Peyer's patch (tissue), 4 donors: ENCODE data around the gene CACNA1I. TPM values are rescaled to one million over a fixed set of nuclear protein-coding genes. Genes with fewer than 3 reads are reported as not detected.

ENCODE experiments used
- DNase-seq, 3 donors: peaks; one replicate each; pipeline ENCODE4 v3.0.0-alpha.2; 2017 to 2019
- H3K27ac ChIP-seq, 4 donors: fragments of 200-600 bp; sonication (generic); one replicate each; pipeline ENCODE4 v1.5.1; 2016 to 2019
- H3K27me3 ChIP-seq, 2 donors: fragments of 200-600 bp; sonication (generic); one replicate each; pipeline ENCODE4 v1.5.1; 2019
- H3K36me3 ChIP-seq, 3 donors: fragments of 200-600 bp; sonication (generic); one replicate each; pipeline ENCODE4 v1.5.1; 2016 to 2019
- H3K4me1 ChIP-seq, 4 donors: fragments of 200-600 bp; sonication (generic); one replicate each; pipeline ENCODE4 v1.5.1; 2016 to 2019
- H3K4me3 ChIP-seq, 4 donors: fragments of 200-600 bp; sonication (generic); 1 replicate in 3 of 4; 2 replicates in 1 of 4; pipeline ENCODE4 v1.5.1; 2016 to 2019; ENCODE audit warnings: mild to moderate bottlenecking in 1 of 4
- H3K9me3 ChIP-seq, 4 donors: fragments of 200-600 bp; sonication (generic); one replicate each; pipeline ENCODE4 v1.5.1; 2016 to 2019; ENCODE audit warnings: mild to moderate bottlenecking in 1 of 4
- CTCF ChIP-seq, 6 experiments: fragments of 450-650 bp in 4 of 6; fragments of 200-600 bp in 2 of 6; sonication (generic) in 1 of 6; IDR thresholded peaks; one replicate each; pipeline ENCODE4 v1.5.1; 2017 to 2019; ENCODE audit warnings: antibody characterized with exemption in 6 of 6, mild to moderate bottlenecking in 3 of 6, moderate library complexity in 1 of 6
- POLR2A ChIP-seq, 2 donors: fragments of 450-650 bp; IDR thresholded peaks; one replicate each; pipeline ENCODE4 v1.5.1; 2017; ENCODE audit warnings: antibody characterized with exemption in 2 of 2, mild to moderate bottlenecking in 2 of 2, moderate library complexity in 2 of 2
- total RNA-seq, 4 donors: library from RNA; depleted of rRNA; stranded (reverse); fragments of >200 nt; gene quantifications; one replicate each; pipeline ENCODE4 v1.1.0, GENCODE V29; 2016

Gene CACNA1I
- total RNA-seq, 4 donors from 2014 or later: 0.95 to 6.6 (median 1.6) TPM

- H3K9me3 ChIP-seq: no peaks in the 10 kb centered on the region
- TF ChIP-seq CTCF (IDR thresholded peaks at IDR 0.05) (no peak), POLR2A (IDR thresholded peaks at IDR 0.05) (no peak)
- H3K4me3 ChIP-seq: no peak overlapping the region
- no peak overlapping the region for H3K27ac ChIP-seq
- no peaks in the 10 kb centered on the region for H3K36me3 ChIP-seq
- no peaks in the 10 kb centered on the region for H3K4me1 ChIP-seq
- H3K27me3 ChIP-seq: no peaks in the 10 kb centered on the region
- DNase-seq: no peak
Measured at GRCh38 chr22:39614442-39614841, 43.9 kb downstream of the CACNA1I start.

GRCh38 chr22:39616051-39616450, 45.5 kb downstream of the CACNA1I start:
- no peaks in the 10 kb centered on the region for H3K27me3 ChIP-seq
- TF ChIP-seq POLR2A (IDR thresholded peaks at IDR 0.05) (no peak), CTCF (IDR thresholded peaks at IDR 0.05) (no peak)

GRCh38 chr22:39616781-39617180, 46.2 kb downstream of the CACNA1I start:
- Histone ChIP-seq H3K36me3 (no peaks in the 10 kb centered on the region), H3K27me3 (no peaks in the 10 kb centered on the region)
- DNase-seq: no peak

More at GRCh38 chr22:39616051-39616450, 45.5 kb downstream of the CACNA1I start:
- H3K27ac ChIP-seq: no peak overlapping the region
- no peaks in the 10 kb centered on the region for H3K9me3 ChIP-seq
- no peak overlapping the region for H3K4me3 ChIP-seq
- H3K36me3 ChIP-seq: no peaks in the 10 kb centered on the region
- no peak for DNase-seq
- H3K4me1 ChIP-seq: no peaks in the 10 kb centered on the region

GRCh38 chr22:39617342-39617741, 46.8 kb downstream of the CACNA1I start:
- H3K9me3 ChIP-seq: no peaks in the 10 kb centered on the region
- no peak overlapping the region for H3K27ac ChIP-seq
- no peak for DNase-seq
- no peak overlapping the region for H3K4me3 ChIP-seq
- H3K27me3 ChIP-seq: no peaks in the 10 kb centered on the region
- H3K36me3 ChIP-seq: no peaks in the 10 kb centered on the region
- no peaks in the 10 kb centered on the region for H3K4me1 ChIP-seq
- TF ChIP-seq CTCF (IDR thresholded peaks at IDR 0.05) (no peak), POLR2A (IDR thresholded peaks at IDR 0.05) (no peak)

More at GRCh38 chr22:39616781-39617180, 46.2 kb downstream of the CACNA1I start:
- H3K4me3 ChIP-seq: no peak overlapping the region
- H3K27ac ChIP-seq: no peak overlapping the region
- TF ChIP-seq CTCF (IDR thresholded peaks at IDR 0.05) (no peak), POLR2A (IDR thresholded peaks at IDR 0.05) (no peak)
- no peaks in the 10 kb centered on the region for H3K9me3 ChIP-seq
- H3K4me1 ChIP-seq: no peaks in the 10 kb centered on the region

- Histone ChIP-seq H3K4me1 (no peaks in the 10 kb centered on the region), H3K9me3 (no peaks in the 10 kb centered on the region), H3K36me3 (no peaks in the 10 kb centered on the region), H3K27me3 (no peaks in the 10 kb centered on the region), H3K4me3 (no peak overlapping the region), H3K27ac (no peak overlapping the region)
- TF ChIP-seq CTCF (IDR thresholded peaks at IDR 0.05) (no peak), POLR2A (IDR thresholded peaks at IDR 0.05) (no peak)
- DNase-seq: no peak
Measured at GRCh38 chr22:39617970-39618757, 47.6 kb downstream of the CACNA1I start.
